ENCODE measurements around the gene SAMD3.
"Not testable (repeated sequence)": the region's sequence is repeated elsewhere in the genome, so short reads cannot be mapped to it uniquely, and the experiment has no call there.

DNA sequence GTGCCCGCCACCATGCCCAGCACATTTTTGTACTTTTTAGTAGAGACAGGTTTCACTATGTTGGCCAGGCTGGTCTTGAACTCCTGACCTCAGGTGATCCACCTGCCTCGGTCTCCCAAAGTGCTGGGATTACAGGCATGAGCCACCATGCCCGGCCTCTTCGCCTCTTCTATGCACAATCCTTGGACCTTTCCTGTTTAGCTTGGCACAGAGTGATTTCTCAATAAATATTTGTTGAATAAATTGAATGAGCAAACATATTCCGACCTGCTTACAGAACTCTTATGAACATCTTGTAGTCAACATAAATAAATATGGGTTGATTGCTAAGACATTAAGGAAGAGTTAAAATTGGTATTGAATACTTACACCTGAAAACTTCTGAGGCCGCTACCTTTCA is 7.8 kb upstream of the SAMD3 start:
- TF ChIP-seq, protein P1, sequence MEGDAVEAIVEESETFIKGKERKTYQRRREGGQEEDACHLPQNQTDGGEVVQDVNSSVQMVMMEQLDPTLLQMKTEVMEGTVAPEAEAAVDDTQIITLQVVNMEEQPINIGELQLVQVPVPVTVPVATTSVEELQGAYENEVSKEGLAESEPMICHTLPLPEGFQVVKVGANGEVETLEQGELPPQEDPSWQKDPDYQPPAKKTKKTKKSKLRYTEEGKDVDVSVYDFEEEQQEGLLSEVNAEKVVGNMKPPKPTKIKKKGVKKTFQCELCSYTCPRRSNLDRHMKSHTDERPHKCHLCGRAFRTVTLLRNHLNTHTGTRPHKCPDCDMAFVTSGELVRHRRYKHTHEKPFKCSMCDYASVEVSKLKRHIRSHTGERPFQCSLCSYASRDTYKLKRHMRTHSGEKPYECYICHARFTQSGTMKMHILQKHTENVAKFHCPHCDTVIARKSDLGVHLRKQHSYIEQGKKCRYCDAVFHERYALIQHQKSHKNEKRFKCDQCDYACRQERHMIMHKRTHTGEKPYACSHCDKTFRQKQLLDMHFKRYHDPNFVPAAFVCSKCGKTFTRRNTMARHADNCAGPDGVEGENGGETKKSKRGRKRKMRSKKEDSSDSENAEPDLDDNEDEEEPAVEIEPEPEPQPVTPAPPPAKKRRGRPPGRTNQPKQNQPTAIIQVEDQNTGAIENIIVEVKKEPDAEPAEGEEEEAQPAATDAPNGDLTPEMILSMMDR (IDR thresholded peaks at IDR 0.05 in 2 of 3, conservative IDR thresholded peaks at IDR 0.05 in 1 of 3; ENCODE audit: borderline replicate concordance in 1 of 3, insufficient read depth in 1 of 3, low read depth in 2 of 3, low read length in 2 of 3): not testable (repeated sequence)
- TF ChIP-seq, protein P2, sequence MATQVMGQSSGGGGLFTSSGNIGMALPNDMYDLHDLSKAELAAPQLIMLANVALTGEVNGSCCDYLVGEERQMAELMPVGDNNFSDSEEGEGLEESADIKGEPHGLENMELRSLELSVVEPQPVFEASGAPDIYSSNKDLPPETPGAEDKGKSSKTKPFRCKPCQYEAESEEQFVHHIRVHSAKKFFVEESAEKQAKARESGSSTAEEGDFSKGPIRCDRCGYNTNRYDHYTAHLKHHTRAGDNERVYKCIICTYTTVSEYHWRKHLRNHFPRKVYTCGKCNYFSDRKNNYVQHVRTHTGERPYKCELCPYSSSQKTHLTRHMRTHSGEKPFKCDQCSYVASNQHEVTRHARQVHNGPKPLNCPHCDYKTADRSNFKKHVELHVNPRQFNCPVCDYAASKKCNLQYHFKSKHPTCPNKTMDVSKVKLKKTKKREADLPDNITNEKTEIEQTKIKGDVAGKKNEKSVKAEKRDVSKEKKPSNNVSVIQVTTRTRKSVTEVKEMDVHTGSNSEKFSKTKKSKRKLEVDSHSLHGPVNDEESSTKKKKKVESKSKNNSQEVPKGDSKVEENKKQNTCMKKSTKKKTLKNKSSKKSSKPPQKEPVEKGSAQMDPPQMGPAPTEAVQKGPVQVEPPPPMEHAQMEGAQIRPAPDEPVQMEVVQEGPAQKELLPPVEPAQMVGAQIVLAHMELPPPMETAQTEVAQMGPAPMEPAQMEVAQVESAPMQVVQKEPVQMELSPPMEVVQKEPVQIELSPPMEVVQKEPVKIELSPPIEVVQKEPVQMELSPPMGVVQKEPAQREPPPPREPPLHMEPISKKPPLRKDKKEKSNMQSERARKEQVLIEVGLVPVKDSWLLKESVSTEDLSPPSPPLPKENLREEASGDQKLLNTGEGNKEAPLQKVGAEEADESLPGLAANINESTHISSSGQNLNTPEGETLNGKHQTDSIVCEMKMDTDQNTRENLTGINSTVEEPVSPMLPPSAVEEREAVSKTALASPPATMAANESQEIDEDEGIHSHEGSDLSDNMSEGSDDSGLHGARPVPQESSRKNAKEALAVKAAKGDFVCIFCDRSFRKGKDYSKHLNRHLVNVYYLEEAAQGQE (IDR thresholded peaks at IDR 0.05; ENCODE audit: low read depth): not testable (repeated sequence)
- not testable (repeated sequence) for TF ChIP-seq ELF1 (IDR thresholded peaks at IDR 0.05; ENCODE audit: borderline replicate concordance, low read depth); POLR2A (IDR thresholded peaks at IDR 0.05; ENCODE audit: borderline replicate concordance, extremely low read depth, insufficient read depth, insufficient read length); JUND (IDR thresholded peaks at IDR 0.05)

All from HCT116 (cell line).